Femur (tissue), 1 donor: ENCODE results near the gene GFPT2.

Experiments used
- DNase-seq: peaks from one replicate; pipeline ENCODE4 v3.0.0-alpha.2; 2017

GFPT2 gene

GRCh38 chr5:180353048-180353979 lies at the start of gene GFPT2:
TSS of gene GFPT2 (minus strand) at chr5:180353336. CDS start at chr5:180353217, 119 bp downstream.
- DNase-seq = peak; percentile 92

- DNase-seq = no peak
Measured at GRCh38 chr5:180402716-180403115, 49.6 kb upstream of the GFPT2 start.

- DNase-seq = no peak
Measured at GRCh38 chr5:180401229-180401907, 48.2 kb upstream of the GFPT2 start.

- DNase-seq = no peak
Measured at GRCh38 chr5:180400416-180400815, 47.3 kb upstream of the GFPT2 start.

- peak; percentile 67 for DNase-seq
Measured at GRCh38 chr5:180399401-180400215, 46.5 kb upstream of the GFPT2 start.

GRCh38 chr5:180396926-180397325 lies 43.8 kb upstream of the GFPT2 start:
- DNase-seq = no peak

GRCh38 chr5:180395540-180396274 lies 42.6 kb upstream of the GFPT2 start:
- no peak for DNase-seq

GRCh38 chr5:180394031-180394636 lies 41.0 kb upstream of the GFPT2 start:
- DNase-seq = no peak

- DNase-seq = no peak
Measured at GRCh38 chr5:180391276-180391675, 38.1 kb upstream of the GFPT2 start.

GRCh38 chr5:180390441-180391190 lies 37.5 kb upstream of the GFPT2 start:
- no peak for DNase-seq

- no peak for DNase-seq
Measured at GRCh38 chr5:180389252-180390101, 36.3 kb upstream of the GFPT2 start.

- DNase-seq = no peak
Measured at GRCh38 chr5:180387798-180388197, 34.7 kb upstream of the GFPT2 start.

GRCh38 chr5:180382926-180383325 lies 29.8 kb upstream of the GFPT2 start:
- DNase-seq = no peak

GRCh38 chr5:180381851-180382480 lies 28.8 kb upstream of the GFPT2 start:
- DNase-seq = no peak

GRCh38 chr5:180381428-180381827 lies 28.3 kb upstream of the GFPT2 start:
- DNase-seq = no peak

- no peak for DNase-seq
Measured at GRCh38 chr5:180380856-180381255, 27.7 kb upstream of the GFPT2 start.

- no peak for DNase-seq
Measured at GRCh38 chr5:180380441-180380840, 27.3 kb upstream of the GFPT2 start.

GRCh38 chr5:180379355-180380070 lies 26.4 kb upstream of the GFPT2 start:
- DNase-seq = no peak
